Liver (tissue), 9 donors: ENCODE measurements around the gene EVL. TPM values are rescaled to one million over a fixed set of nuclear protein-coding genes. Genes with fewer than 3 reads are reported as not detected.

Source experiments
- DNase-seq: peaks from one replicate; pipeline ENCODE4 v3.0.0-alpha.2; 2017; ENCODE audit warnings: low spot score
- H3K27ac ChIP-seq, 2 donors: one replicate each; pipeline ENCODE4 v1.7.0; 2013; ENCODE audit warnings: inconsistent platforms in 2 of 2, low read length in 2 of 2, control low read depth in 1 of 2, low read depth in 1 of 2, mild to moderate bottlenecking in 1 of 2
- H3K27me3 ChIP-seq, 4 donors: one replicate each; pipeline versions ENCODE4 v1.6.1 to v1.7.0; 2013; ENCODE audit warnings: low read length in 3 of 4, inconsistent platforms in 1 of 4, mild to moderate bottlenecking in 1 of 4, moderate library complexity in 1 of 4; ENCODE audit not compliant: control insufficient read depth in 4 of 4, insufficient read depth in 4 of 4
- H3K36me3 ChIP-seq, 4 donors: one replicate each; pipeline versions ENCODE4 v1.6.1 to v1.7.0; 2013; ENCODE audit warnings: low read length in 3 of 4, mild to moderate bottlenecking in 3 of 4, low read depth in 1 of 4, moderate library complexity in 1 of 4; ENCODE audit not compliant: control insufficient read depth in 4 of 4, insufficient read depth in 3 of 4
- H3K4me1 ChIP-seq, 4 donors: one replicate each; pipeline versions ENCODE4 v1.6.1 to v1.7.0; 2013; ENCODE audit warnings: low read length in 3 of 4, mild to moderate bottlenecking in 3 of 4, moderate library complexity in 1 of 4; ENCODE audit not compliant: control insufficient read depth in 4 of 4, insufficient read depth in 4 of 4
- H3K4me3 ChIP-seq, 3 donors: one replicate each; pipeline versions ENCODE4 v1.6.1 to v1.7.0; 2013; ENCODE audit warnings: low read length in 3 of 3, control low read depth in 1 of 3, low read depth in 1 of 3, mild to moderate bottlenecking in 1 of 3
- H3K9ac ChIP-seq, 2 donors: one replicate each; pipeline ENCODE4 v1.7.0; 2013; ENCODE audit warnings: low read length in 2 of 2, mild to moderate bottlenecking in 2 of 2, moderate library complexity in 2 of 2, control low read depth in 1 of 2, low read depth in 1 of 2
- H3K9me3 ChIP-seq, 4 donors: one replicate each; pipeline versions ENCODE4 v1.6.1 to v1.7.0; 2013; ENCODE audit warnings: low read length in 3 of 4; ENCODE audit not compliant: control insufficient read depth in 4 of 4
- EGR1 ChIP-seq, 2 donors: IDR thresholded peaks; 2 replicates each; pipeline ENCODE4 v1.6.1; 2016 to 2018; ENCODE audit warnings: antibody characterized with exemption in 2 of 2, low read depth in 2 of 2
- HNF4A ChIP-seq, 2 donors: conservative IDR thresholded peaks; 2 replicates each; pipeline ENCODE4 v1.6.1; 2016; ENCODE audit warnings: antibody characterized with exemption in 2 of 2, mild to moderate bottlenecking in 2 of 2
- HNF4G ChIP-seq: IDR thresholded peaks from 2 replicates; pipeline ENCODE4 v1.6.1; 2016; ENCODE audit warnings: antibody characterized with exemption
- JUND ChIP-seq, 2 donors: IDR thresholded peaks; 2 replicates each; pipeline ENCODE4 v1.6.1; 2016; ENCODE audit warnings: antibody characterized with exemption in 2 of 2
- NR2F2 ChIP-seq: IDR thresholded peaks from 2 replicates; pipeline ENCODE4 v1.6.1; 2016; ENCODE audit warnings: antibody characterized with exemption
- RAD21 ChIP-seq, 2 donors: IDR thresholded peaks; 2 replicates each; pipeline ENCODE4 v1.6.1; 2016; ENCODE audit warnings: antibody characterized with exemption in 2 of 2, mild to moderate bottlenecking in 2 of 2
- RXRA ChIP-seq, 2 donors: IDR thresholded peaks; 2 replicates each; pipeline ENCODE4 v1.6.1; 2017 to 2018; ENCODE audit warnings: antibody characterized with exemption in 2 of 2, mild to moderate bottlenecking in 1 of 2
- SP1 ChIP-seq: IDR thresholded peaks from 2 replicates; pipeline ENCODE4 v1.6.1; 2018; ENCODE audit warnings: antibody characterized with exemption, mild to moderate bottlenecking
- TAF1 ChIP-seq: conservative IDR thresholded peaks from 2 replicates; pipeline ENCODE4 v1.6.1; 2016; ENCODE audit warnings: antibody characterized with exemption, mild to moderate bottlenecking
- YY1 ChIP-seq: IDR thresholded peaks from 2 replicates; pipeline ENCODE4 v1.6.1; 2016; ENCODE audit warnings: antibody characterized with exemption, mild to moderate bottlenecking
- WGBS: extraction: QIAGEN DNeasy Blood & Tissue Kit; methylation state at CpG from one replicate; pipeline ENCODE4 v1.1.7; 2013; 5-methylcytosine and 5-hydroxymethylcytosine counted together
- polyA plus RNA-seq, 2 donors: library from polyadenylated mRNA; stranded (reverse) in 1 of 2; unstranded in 1 of 2; fragments of 200-250 nt in 1 of 2; fragments of >200 nt in 1 of 2; fragmentation: Nextera tagmentation in 1 of 2; extraction: Ambion mirVana in 1 of 2; gene quantifications; one replicate each; pipeline versions ENCODE4 v1.2.1 to v1.2.3, GENCODE V29; 2013 to 2015
- total RNA-seq, 2 donors: library from RNA; depleted of rRNA; stranded (reverse); fragments of >200 nt; gene quantifications; one replicate each; pipeline ENCODE4 v1.2.3, GENCODE V29; 2014
- TF ChIP-seq, protein P1 (sequence below): fragments of 150-350 bp; IDR thresholded peaks from 2 replicates; pipeline ENCODE4 v1.5.1; 2017; ENCODE audit warnings: improper control_type of control experiment, low read depth, low read length; ENCODE audit not compliant: missing input control
- TF ChIP-seq, protein P2 (sequence below): IDR thresholded peaks from 2 replicates; pipeline ENCODE4 v1.6.1; 2016; ENCODE audit warnings: antibody characterized with exemption
- TF ChIP-seq, protein P3 (sequence below): IDR thresholded peaks from 2 replicates; pipeline ENCODE4 v1.6.1; 2016; ENCODE audit warnings: antibody characterized with exemption
- TF ChIP-seq, protein P4 (sequence below): IDR thresholded peaks from 2 replicates; pipeline ENCODE4 v1.6.1; 2016; ENCODE audit warnings: antibody characterized with exemption
- donor health status: healthy.
- donor health status: healthy.
- donor health status: healthy.
- donor health status: healthy.
- donor health status: healthy.

The EVL gene
- total and polyA plus RNA-seq, 4 donors, result 11.3 to 85.9 (median 33.9) TPM

DNA sequence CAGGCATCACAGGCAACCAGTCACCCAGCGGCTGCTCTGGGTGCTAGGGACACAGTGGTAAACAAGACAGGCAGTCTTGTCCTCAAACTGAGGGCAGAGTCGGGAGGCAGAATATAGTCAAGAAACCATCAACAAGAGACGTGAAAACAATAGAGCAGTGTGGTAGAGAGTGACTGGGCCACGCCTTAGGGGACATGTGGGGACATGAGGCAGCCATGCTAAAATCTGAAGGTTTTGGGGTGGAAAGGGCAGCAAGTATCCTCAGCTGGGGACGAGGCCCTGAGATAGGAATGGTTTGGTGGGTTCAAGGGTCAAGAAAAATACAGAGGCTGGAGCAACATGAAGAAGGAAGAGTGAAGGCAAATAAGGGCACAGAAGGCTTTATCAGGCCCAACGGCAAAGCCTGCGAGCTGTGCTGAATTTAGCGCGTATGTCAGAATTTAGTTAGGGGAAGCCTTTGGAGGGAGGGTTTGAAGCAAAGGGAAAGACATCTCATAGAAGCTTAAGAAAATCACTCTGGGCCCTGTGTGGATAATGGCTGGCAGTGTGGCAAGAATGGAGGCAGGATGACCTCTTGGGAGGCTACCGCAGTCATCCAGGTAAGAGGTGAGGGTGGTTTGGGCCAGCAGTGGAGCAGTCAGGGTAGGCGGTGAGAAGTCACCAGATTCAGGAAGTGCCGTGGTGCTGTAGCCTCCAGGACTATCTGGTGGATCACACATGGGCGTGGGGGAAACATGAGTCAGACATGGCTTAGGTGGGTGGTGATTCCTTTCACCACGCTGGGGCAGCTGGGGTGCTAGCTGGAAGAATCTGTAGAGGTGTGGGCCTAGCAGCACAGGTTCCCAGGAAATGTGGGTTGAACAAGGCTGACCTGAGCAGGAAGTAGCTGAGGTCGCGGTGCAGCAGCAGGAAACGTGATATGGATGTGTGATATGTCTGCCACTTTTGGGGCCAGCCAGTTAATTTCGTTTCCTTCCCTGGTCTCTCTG lies 3.0 kb downstream of the EVL start:
- Histone ChIP-seq H3K4me3 (no peak overlapping the region), H3K27ac (peak overlapping the region; percentile 51 to 53), H3K9me3 (no peaks in the 10 kb centered on the region), H3K9ac (no peak overlapping the region), H3K4me1 (peaks cover 0 to 3% (median 0%) of the 10 kb centered on the region in 4 donors), H3K36me3 (no peaks in the 10 kb centered on the region), H3K27me3 (no peaks in the 10 kb centered on the region)
- DNase-seq, result no peak
- TF ChIP-seq HNF4A (conservative IDR thresholded peaks at IDR 0.05), result no peak
- TF ChIP-seq, protein P1, sequence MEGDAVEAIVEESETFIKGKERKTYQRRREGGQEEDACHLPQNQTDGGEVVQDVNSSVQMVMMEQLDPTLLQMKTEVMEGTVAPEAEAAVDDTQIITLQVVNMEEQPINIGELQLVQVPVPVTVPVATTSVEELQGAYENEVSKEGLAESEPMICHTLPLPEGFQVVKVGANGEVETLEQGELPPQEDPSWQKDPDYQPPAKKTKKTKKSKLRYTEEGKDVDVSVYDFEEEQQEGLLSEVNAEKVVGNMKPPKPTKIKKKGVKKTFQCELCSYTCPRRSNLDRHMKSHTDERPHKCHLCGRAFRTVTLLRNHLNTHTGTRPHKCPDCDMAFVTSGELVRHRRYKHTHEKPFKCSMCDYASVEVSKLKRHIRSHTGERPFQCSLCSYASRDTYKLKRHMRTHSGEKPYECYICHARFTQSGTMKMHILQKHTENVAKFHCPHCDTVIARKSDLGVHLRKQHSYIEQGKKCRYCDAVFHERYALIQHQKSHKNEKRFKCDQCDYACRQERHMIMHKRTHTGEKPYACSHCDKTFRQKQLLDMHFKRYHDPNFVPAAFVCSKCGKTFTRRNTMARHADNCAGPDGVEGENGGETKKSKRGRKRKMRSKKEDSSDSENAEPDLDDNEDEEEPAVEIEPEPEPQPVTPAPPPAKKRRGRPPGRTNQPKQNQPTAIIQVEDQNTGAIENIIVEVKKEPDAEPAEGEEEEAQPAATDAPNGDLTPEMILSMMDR, result no peak
- TF ChIP-seq SP1, result no peak
- TF ChIP-seq NR2F2, result no peak
- no peak for TF ChIP-seq RAD21 (IDR thresholded peaks at IDR 0.05)
- no peak for TF ChIP-seq HNF4G
- TF ChIP-seq, protein P2, sequence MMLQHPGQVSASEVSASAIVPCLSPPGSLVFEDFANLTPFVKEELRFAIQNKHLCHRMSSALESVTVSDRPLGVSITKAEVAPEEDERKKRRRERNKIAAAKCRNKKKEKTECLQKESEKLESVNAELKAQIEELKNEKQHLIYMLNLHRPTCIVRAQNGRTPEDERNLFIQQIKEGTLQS, result no peak
- TF ChIP-seq TAF1, result no peak
- TF ChIP-seq, protein P3, sequence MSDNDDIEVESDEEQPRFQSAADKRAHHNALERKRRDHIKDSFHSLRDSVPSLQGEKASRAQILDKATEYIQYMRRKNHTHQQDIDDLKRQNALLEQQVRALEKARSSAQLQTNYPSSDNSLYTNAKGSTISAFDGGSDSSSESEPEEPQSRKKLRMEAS, result no peak
- no peak for TF ChIP-seq YY1
- TF ChIP-seq RXRA (IDR thresholded peaks at IDR 0.05), result no peak
- TF ChIP-seq JUND (IDR thresholded peaks at IDR 0.05), result no peak
- no peak for TF ChIP-seq EGR1 (IDR thresholded peaks at IDR 0.05; ENCODE audit: low read depth in 2 of 2)
- 77% methylated on average over 18 of the region's 18 CpGs for WGBS

DNA sequence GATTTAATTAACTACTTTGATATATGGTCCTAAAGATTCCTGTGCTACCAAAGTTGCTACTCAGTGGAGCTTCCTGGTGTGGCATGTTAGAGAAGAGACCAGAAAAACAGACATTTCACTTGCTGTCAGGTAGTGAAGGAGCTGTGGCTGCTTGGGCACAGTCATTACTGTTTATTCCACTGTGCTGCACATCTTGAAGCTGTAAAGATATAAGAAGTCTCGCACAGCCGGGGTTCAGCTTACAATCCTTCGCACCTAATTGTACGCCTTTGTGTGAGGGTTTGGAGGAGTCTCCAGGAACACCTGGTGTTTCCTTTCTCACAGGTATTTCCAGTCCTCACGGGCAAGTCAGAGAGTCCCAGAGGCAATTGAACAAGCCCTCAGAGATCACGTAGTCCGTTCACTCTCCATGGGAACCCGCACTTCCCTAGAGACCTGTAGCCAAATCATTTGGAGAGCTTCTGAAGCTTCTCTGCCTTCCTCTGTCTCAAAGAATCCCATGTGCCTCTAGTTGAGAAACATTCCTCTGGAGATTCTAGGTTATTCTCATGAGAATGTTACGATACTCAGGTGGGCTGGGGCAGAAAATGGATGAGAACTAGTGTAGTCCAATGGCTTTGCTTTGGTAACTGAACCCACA lies 4.1 kb downstream of the EVL start:
- TF ChIP-seq, protein P4, sequence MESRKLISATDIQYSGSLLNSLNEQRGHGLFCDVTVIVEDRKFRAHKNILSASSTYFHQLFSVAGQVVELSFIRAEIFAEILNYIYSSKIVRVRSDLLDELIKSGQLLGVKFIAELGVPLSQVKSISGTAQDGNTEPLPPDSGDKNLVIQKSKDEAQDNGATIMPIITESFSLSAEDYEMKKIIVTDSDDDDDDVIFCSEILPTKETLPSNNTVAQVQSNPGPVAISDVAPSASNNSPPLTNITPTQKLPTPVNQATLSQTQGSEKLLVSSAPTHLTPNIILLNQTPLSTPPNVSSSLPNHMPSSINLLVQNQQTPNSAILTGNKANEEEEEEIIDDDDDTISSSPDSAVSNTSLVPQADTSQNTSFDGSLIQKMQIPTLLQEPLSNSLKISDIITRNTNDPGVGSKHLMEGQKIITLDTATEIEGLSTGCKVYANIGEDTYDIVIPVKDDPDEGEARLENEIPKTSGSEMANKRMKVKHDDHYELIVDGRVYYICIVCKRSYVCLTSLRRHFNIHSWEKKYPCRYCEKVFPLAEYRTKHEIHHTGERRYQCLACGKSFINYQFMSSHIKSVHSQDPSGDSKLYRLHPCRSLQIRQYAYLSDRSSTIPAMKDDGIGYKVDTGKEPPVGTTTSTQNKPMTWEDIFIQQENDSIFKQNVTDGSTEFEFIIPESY, result no peak
- TF ChIP-seq JUND (IDR thresholded peaks at IDR 0.05), result no peak
- no peak for TF ChIP-seq TAF1
- TF ChIP-seq NR2F2, result no peak
- WGBS, result 90% methylated on average over 9 of the region's 9 CpGs

More for the DNA sequence above, 4.1 kb downstream of the EVL start:
- peaks cover 0 to 3% (median 0%) of the 10 kb centered on the region in 4 donors for H3K4me1 ChIP-seq
- H3K4me3 ChIP-seq, result no peak overlapping the region
- no peaks in the 10 kb centered on the region for H3K9me3 ChIP-seq
- H3K9ac ChIP-seq, result no peak overlapping the region
- no peaks in the 10 kb centered on the region for H3K27me3 ChIP-seq
- no peaks in the 10 kb centered on the region for H3K36me3 ChIP-seq
- DNase-seq, result no peak
- H3K27ac ChIP-seq, result no peak overlapping the region
